Occipital lobe (tissue), 2 donors: Measurements from ENCODE around the gene SLC10A3. TPM values are rescaled to one million over a fixed set of nuclear protein-coding genes. Genes with fewer than 3 reads are reported as not detected.
"Not testable (repeated sequence)": the region's sequence is repeated elsewhere in the genome, so short reads cannot be mapped to it uniquely, and the experiment has no call there.

Source experiments
- DNase-seq: peaks from one replicate; lab custom pipeline; 2025; lab: John Stamatoyannopoulos, UW
- total RNA-seq: library from RNA; depleted of rRNA; stranded (reverse); fragments of >200 nt; gene quantifications from one replicate; pipeline ENCODE4 v1.2.3, GENCODE V29; 2014

Gene SLC10A3
- total RNA-seq, 1 donor from 2014 or later = 3.4 TPM

GRCh38 chrX:154509455-154509854 lies 19.0 kb upstream of the SLC10A3 start:
- no peak for DNase-seq

- DNase-seq = no peak
Observed at GRCh38 chrX:154508384-154508745, 17.9 kb upstream of the SLC10A3 start.

GRCh38 chrX:154507673-154508383 lies 17.4 kb upstream of the SLC10A3 start:
- DNase-seq = no peak

GRCh38 chrX:154506483-154507332 lies 16.3 kb upstream of the SLC10A3 start:
- DNase-seq = no peak

- no peak for DNase-seq
Observed at GRCh38 chrX:154505734-154506133, 15.3 kb upstream of the SLC10A3 start.

GRCh38 chrX:154502989-154503388 lies 12.6 kb upstream of the SLC10A3 start:
- no peak for DNase-seq

GRCh38 chrX:154502098-154502497 lies 11.7 kb upstream of the SLC10A3 start:
- no peak for DNase-seq

GRCh38 chrX:154501423-154501822 lies 11.0 kb upstream of the SLC10A3 start:
- DNase-seq = not testable (repeated sequence)

- DNase-seq = not testable (repeated sequence)
Observed at GRCh38 chrX:154496591-154497137, 6.2 kb upstream of the SLC10A3 start.

GRCh38 chrX:154495472-154495922 lies 5.1 kb upstream of the SLC10A3 start:
- DNase-seq = no peak

- DNase-seq = no peak
Observed at GRCh38 chrX:154494715-154495114, 4.3 kb upstream of the SLC10A3 start.

GRCh38 chrX:154490021-154490413 lies 412 bp downstream of the SLC10A3 start:
- no peak for DNase-seq

GRCh38 chrX:154489182-154489581 lies 1.2 kb downstream of the SLC10A3 start:
- DNase-seq = no peak

- no peak for DNase-seq
Observed at GRCh38 chrX:154488336-154489075, 1.9 kb downstream of the SLC10A3 start.

- DNase-seq = no peak
Observed at GRCh38 chrX:154487518-154488290, 2.7 kb downstream of the SLC10A3 start.

- DNase-seq = no peak
Observed at GRCh38 chrX:154486396-154487207, 3.8 kb downstream of the SLC10A3 start, which contains the start of gene UBL4A. TSS of gene UBL4A (minus strand) at chrX:154486615. CDS start at chrX:154486584, 31 bp downstream.

GRCh38 chrX:154486052-154486395 lies 4.4 kb downstream of the SLC10A3 start:
- no peak for DNase-seq

GRCh38 chrX:154485150-154486051 lies 5.0 kb downstream of the SLC10A3 start:
- no peak for DNase-seq
